Measurements from ENCODE around the gene PCDH1. TPM values are rescaled to one million over a fixed set of nuclear protein-coding genes. Genes with fewer than 3 reads are reported as not detected.

Gene PCDH1
- total and polyA plus RNA-seq, 2 of the 8 experiments (the other 6 are each of a cell fraction or from before 2014, with no cell fraction given): 101 to 102 TPM

GRCh38 chr5:141906517-141906916 is 28.3 kb upstream of the PCDH1 start:
- DNase-seq (ENCODE audit: low read depth in 1 of 2, low spot score in 2 of 2) (no peak), FAIRE-seq (no peak)
- POLR2A ChIA-PET (ENCODE audit: partially characterized antibody): interaction anchor here (1.4 kb wide), 1 partner anchor 20 kb away, joined by 4 read pairs; no protein-coding TSS in a partner anchor
- H2BK5ac ChIP-seq (ENCODE audit: low read depth, low read length): no peak overlapping the region
- H3K4me3 ChIP-seq (ENCODE audit: extremely low read depth in 1 of 4, insufficient read depth in 2 of 4, low read depth in 3 of 4, low read length in 4 of 4): no peak overlapping the region
- no peak overlapping the region for H3K56ac ChIP-seq (replicated peaks; ENCODE audit: insufficient read length, low read depth, low read length)
- H3K9me3 ChIP-seq (ENCODE audit: insufficient read depth in 2 of 2, low read depth in 1 of 2, low read length in 1 of 2): no peaks in the 10 kb centered on the region
- H4K20me1 ChIP-seq (replicated peaks in 1 of 2; ENCODE audit: control insufficient read depth in 1 of 2, insufficient read depth in 2 of 2, low read length in 2 of 2): no peaks in the 10 kb centered on the region
- no peak overlapping the region for H3K23ac ChIP-seq (ENCODE audit: insufficient read length)
- no peaks in the 10 kb centered on the region for H3K79me2 ChIP-seq (ENCODE audit: control insufficient read depth in 1 of 2, insufficient read depth in 2 of 2, low read length in 2 of 2)
- no peak overlapping the region for H2BK20ac ChIP-seq (ENCODE audit: low read length)
- no peak overlapping the region for H2BK120ac ChIP-seq (replicated peaks; ENCODE audit: low read depth, low read length)
- H4K5ac ChIP-seq (ENCODE audit: insufficient read length, low read depth, low read length): no peak overlapping the region
- no peak overlapping the region for H2AK5ac ChIP-seq (ENCODE audit: low read depth, low read length)
- H3K18ac ChIP-seq (ENCODE audit: extremely low read depth, low read length): no peak overlapping the region
- no peak overlapping the region for H3K9ac ChIP-seq (replicated peaks in 1 of 4; ENCODE audit: extremely low read depth in 1 of 4, low read depth in 3 of 4, low read length in 3 of 4)
- no peaks in the 10 kb centered on the region for H3K79me1 ChIP-seq (ENCODE audit: low read depth, low read length)
- H3K4me1 ChIP-seq (replicated peaks in 1 of 4; ENCODE audit: control insufficient read depth in 3 of 4, insufficient read depth in 4 of 4, low read length in 3 of 4): no peaks in the 10 kb centered on the region
- no peak overlapping the region for H2BK15ac ChIP-seq (ENCODE audit: low read length)
- no peak overlapping the region for H3K4me2 ChIP-seq (ENCODE audit: insufficient read depth in 1 of 2, low read depth in 2 of 2, low read length in 2 of 2)
- no peak overlapping the region for H3K14ac ChIP-seq (ENCODE audit: insufficient read length)
- H3K23me2 ChIP-seq (ENCODE audit: low read depth, low read length): no peaks in the 10 kb centered on the region
- H3K27ac ChIP-seq (ENCODE audit: low read depth, low read length): no peak overlapping the region
- H2BK12ac ChIP-seq (ENCODE audit: low read depth, low read length): no peak overlapping the region
- no peaks in the 10 kb centered on the region for H3K36me3 ChIP-seq (ENCODE audit: control insufficient read depth in 2 of 4, insufficient read depth in 4 of 4, low read length in 3 of 4)
- H3K27me3 ChIP-seq (replicated peaks in 1 of 4; ENCODE audit: control insufficient read depth in 3 of 4, extremely low read depth in 1 of 4, insufficient read depth in 3 of 4, low read length in 3 of 4): no peaks in the 10 kb centered on the region; a peak in 1 of 7 replicates
- CTCF ChIA-PET (ENCODE audit: partially characterized antibody): interaction anchor here (0.6 to 2.3 kb wide), 6 partner anchors 9 to 241 kb away, joined by 3 to 9 read pairs (median 3); no protein-coding TSS in a partner anchor
- H4K91ac ChIP-seq (replicated peaks; ENCODE audit: insufficient read length, low read length): no peak overlapping the region
- 59% methylated on average over 1 of the region's 1 CpG; no CpG with 5 or more reads in 1 of the 2 experiments for WGBS, 2 experiments (ENCODE audit: extremely low coverage in 1 of 2, insufficient coverage in 1 of 2, insufficient read length in 1 of 2, insufficient replicate concordance in 2 of 2, low coverage in 1 of 2, low lambda C conversion rate in 2 of 2, missing lambda C conversion rate in 1 of 2)
- no peak overlapping the region for H4K8ac ChIP-seq (ENCODE audit: extremely low read depth, insufficient read depth, low read length)
- no peak overlapping the region for H3K4ac ChIP-seq (replicated peaks; ENCODE audit: insufficient read length, low read depth, low read length)
- no peak overlapping the region for H2AFZ ChIP-seq (ENCODE audit: low read length)
- TF ChIP-seq PHF8 (conservative IDR thresholded peaks at IDR 0.05; ENCODE audit: low read depth, low read length): no peak
- TF ChIP-seq CTBP2 (IDR thresholded peaks at IDR 0.05; ENCODE audit: borderline replicate concordance, insufficient read depth, insufficient read length, low read length): no peak
- TF ChIP-seq, protein P1, sequence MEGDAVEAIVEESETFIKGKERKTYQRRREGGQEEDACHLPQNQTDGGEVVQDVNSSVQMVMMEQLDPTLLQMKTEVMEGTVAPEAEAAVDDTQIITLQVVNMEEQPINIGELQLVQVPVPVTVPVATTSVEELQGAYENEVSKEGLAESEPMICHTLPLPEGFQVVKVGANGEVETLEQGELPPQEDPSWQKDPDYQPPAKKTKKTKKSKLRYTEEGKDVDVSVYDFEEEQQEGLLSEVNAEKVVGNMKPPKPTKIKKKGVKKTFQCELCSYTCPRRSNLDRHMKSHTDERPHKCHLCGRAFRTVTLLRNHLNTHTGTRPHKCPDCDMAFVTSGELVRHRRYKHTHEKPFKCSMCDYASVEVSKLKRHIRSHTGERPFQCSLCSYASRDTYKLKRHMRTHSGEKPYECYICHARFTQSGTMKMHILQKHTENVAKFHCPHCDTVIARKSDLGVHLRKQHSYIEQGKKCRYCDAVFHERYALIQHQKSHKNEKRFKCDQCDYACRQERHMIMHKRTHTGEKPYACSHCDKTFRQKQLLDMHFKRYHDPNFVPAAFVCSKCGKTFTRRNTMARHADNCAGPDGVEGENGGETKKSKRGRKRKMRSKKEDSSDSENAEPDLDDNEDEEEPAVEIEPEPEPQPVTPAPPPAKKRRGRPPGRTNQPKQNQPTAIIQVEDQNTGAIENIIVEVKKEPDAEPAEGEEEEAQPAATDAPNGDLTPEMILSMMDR (IDR thresholded peaks at IDR 0.05; ENCODE audit: control extremely low read depth in 1 of 3, insufficient read depth in 1 of 3, low read depth in 1 of 3, low read length in 3 of 3): no peak
- TF ChIP-seq SUZ12 (IDR thresholded peaks at IDR 0.05; ENCODE audit: low read length): no peak
- TF ChIP-seq TEAD4 (IDR thresholded peaks at IDR 0.05; ENCODE audit: low read depth, low read length): no peak
- no peak for TF ChIP-seq CHD2 (IDR thresholded peaks at IDR 0.05; ENCODE audit: low read length)
- no peak for TF ChIP-seq SAP30 (IDR thresholded peaks at IDR 0.05; ENCODE audit: insufficient read depth, insufficient replicate concordance, low read length)
- no peak for TF ChIP-seq RNF2 (IDR thresholded peaks at IDR 0.05; ENCODE audit: borderline replicate concordance, low read depth, low read length, missing control alignments, poor library complexity, severe bottlenecking)

Measured in H1 (cell line).